ENCODE measurements around the gene EMILIN3.
A peak's percentile ranks its signal among the peaks of the same experiment; 100 is the strongest.

Gene EMILIN3, protein sequence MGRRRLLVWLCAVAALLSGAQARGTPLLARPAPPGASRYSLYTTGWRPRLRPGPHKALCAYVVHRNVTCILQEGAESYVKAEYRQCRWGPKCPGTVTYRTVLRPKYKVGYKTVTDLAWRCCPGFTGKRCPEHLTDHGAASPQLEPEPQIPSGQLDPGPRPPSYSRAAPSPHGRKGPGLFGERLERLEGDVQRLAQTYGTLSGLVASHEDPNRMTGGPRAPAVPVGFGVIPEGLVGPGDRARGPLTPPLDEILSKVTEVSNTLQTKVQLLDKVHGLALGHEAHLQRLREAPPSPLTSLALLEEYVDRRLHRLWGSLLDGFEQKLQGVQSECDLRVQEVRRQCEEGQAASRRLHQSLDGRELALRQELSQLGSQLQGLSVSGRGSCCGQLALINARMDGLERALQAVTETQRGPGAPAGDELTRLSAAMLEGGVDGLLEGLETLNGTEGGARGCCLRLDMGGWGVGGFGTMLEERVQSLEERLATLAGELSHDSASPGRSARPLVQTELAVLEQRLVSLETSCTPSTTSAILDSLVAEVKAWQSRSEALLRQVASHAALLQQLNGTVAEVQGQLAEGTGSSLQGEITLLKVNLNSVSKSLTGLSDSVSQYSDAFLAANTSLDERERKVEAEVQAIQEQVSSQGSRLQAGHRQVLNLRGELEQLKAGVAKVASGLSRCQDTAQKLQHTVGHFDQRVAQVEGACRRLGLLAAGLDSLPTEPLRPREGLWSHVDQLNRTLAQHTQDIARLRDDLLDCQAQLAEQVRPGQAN

DNA sequence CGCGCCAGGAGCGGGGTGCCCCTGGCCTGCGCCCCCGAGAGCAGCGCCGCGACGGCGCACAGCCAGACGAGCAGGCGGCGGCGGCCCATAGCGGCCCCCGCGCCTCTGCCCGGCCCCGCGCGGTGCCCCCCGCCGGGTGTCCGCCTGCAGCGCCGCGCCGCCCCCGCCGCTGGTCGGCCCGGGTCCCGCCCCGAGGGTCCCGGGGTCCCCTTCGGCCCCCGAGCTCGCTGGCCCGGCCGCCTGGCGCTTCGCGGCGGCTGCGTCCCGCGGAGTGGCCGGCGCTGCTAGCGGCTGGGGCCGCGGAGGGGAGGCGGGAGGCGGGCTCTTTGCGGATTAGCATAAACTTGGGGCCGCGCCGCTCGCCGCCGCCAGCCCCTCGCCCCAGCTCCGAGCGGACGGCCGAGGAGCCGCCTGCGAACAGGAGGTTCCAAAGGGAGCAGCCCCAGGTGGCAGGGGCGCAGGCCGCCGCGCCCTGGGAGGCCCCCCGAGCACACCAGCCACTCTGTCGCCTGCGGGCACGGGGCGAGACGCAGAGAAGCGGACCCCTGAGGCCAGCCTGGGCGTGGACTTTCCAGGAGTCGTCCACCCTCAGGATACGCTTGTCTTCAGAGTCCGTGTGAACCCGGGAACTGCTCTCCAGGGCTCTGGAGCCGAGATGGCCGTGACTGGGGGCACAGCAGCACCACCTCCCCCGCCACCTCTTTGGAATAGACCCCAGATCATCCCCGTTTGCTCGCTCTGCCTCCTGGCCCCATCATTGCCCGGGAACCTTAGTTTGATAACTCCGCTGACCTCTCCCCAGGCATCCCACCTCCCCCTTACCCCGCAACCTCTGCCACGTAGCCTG, at the start of gene EMILIN3:
Gene EMILIN3 (minus strand): TSS at position 273 of the 847 bp plus-strand sequence. CDS start 184 bp downstream, at position 89.
- intact Hi-C loops (cut with DNase I): no loop called here
- DNase-seq: no peak

DNA sequence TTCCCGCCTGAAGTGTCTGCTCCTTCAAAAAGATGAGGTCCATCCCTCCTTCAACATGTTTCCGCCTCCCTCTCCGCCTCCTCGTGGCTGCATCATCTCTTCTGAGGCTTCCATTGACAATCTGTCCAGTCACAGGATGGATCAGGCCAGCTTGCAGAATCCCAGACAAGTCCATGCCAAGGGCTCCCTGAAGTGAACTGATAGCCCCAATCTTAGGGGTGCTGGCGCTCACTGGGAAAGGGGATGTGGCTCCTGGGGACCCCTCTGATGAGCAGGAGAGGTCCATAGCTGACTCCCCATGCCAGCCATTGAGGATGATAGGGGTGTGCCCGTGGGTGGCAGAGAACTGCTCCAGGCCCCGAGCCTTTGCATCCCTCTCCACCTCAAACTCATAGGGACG, 48.6 kb upstream of the EMILIN3 start:
- intact Hi-C loops (cut with DNase I): loop anchor here (10.0 kb wide), 1 partner anchor 240 kb away; no protein-coding TSS in a partner anchor
- no peak for DNase-seq

DNA sequence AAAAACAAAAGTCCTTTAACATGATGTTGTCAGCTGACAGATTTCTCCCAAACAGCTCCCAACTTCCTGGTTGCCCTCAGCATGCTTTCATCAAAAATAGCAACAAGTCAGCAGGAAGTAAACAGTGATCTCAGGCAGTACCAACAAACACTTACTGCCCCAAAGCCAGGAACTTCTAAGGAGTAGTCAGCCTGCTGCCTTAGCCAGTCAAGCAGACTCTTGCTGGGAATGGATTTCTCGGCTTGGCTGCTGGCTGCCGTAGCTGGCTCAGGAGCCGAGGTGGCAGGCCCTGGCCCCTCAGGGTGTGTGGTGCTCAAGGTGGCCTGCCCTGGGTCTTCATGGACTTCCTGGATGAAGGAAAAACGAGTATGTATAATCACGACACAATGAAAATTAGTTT, 46.6 kb upstream of the EMILIN3 start:
- intact Hi-C loops (cut with DNase I): loop anchor here (10.0 kb wide), 1 partner anchor 238 kb away; no protein-coding TSS in a partner anchor
- no peak for DNase-seq

DNA sequence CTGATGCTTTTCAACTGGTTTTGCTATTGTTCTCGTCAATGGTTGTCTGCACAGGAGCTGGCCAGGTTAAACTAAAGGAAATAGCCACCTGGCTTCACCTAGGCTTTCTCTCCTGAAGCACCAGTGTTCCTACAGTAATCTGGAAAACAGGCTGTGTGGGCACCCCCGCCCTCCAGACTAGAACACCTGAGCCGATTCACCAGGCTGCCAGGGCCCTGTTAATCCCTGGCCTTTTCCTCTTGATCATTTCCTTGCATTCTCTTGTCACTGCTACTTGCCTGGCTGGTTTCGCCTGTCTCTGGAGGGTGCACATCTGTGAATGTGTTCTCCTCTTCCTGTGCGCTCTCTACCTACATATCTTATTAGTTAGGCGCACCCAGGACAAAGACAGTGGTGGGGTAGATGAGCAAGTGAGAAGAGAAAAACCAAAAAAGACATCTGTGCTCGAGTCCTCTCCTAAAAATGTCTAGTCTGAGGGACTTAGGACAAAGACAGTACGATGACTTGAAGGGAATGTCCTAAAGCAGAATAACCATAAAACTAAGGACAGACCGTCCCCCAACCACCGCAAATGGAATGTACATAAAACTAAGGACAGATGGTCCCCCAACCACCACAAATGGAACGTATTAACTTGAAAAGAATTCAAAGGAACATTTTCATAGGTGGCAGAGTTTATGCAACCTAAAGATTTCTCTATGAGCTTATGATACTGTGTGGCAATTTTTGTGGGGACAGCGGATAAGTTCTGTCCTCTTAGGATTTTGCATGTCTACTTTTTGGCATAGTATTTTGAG, 45.9 kb upstream of the EMILIN3 start:
- no peak for DNase-seq
- intact Hi-C loops (cut with DNase I): loop anchor here (10.0 kb wide), 1 partner anchor 238 kb away; no protein-coding TSS in a partner anchor

DNA sequence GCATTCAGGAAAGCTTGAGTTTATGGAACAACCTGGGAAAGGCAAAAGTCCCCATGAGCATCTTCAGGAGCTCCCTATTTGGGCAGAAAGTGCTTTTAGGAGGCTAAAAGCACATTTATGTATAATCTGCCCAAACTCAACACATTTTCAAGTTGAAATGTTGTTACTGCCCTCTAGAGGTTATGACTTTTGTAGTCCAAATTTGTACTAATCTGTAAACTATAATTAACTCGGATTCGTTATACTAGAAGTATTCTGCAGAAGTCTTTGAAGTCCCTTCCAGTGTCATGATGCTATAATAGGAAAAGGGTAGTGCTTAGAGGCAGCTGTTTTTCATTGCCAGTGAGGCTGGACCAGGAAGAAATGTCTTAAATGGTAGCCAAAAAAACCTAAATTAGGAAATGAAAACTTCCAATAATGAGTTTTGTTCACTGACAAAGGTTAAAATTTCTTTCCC, 44.8 kb upstream of the EMILIN3 start:
- intact Hi-C loops (cut with DNase I): loop anchor here (10.0 kb wide), 1 partner anchor 237 kb away; no protein-coding TSS in a partner anchor
- no peak for DNase-seq

DNA sequence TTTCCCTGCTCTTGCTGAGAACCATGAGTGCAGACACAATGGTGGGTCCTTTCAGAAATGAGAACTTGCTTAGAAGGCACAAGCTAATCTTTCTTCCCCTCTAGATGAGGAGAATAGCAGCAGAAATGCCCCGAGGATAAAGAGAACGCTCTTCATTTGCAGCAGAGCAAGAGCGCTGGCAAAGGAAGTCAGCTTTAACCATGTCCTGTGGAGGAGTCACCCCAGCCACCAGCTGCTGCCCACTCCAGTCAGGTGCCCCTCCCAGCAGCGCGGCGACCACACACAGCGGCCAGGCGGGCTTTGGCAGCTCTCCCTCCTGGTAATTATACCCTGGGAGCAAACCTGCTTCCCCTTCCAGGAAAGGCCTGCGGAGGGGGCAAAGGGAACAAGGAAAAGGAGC, 42.4 kb upstream of the EMILIN3 start:
- DNase-seq: peak in 28 of 42 donors; percentile 20 to 75 (median 46)
- intact Hi-C loops (cut with DNase I): no loop called here

DNA sequence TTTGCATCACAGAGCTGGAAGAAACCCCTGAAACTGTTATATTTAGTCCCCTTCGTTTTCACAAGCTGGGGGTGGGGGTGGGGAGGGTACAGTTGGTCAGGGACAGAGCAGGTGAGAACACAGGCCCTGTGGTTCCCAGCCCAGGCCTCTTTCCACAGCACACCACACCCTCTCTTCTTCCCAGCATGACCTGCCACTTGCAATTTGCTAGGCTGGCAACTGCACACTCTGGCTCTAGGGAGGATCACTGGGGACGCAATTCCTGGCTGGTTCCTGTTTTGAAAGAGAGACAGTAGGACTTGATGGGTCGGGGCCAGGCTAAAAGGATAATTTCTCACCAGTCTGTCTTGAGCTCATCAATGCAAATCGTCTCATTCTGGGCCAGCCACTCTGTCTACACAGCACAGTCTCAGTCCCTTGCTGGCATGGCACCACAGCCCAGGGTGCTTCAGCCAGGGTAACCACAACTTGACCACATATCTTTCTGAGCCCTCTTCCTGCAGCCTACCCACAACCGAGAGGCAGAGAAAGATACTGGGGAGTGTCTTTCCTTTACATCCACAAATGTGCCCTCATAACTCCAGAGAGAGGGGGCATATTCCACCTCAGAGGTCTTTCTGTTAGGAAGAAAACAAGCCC, 41.7 kb upstream of the EMILIN3 start:
- no peak for DNase-seq
- intact Hi-C loops (cut with DNase I): no loop called here

DNA sequence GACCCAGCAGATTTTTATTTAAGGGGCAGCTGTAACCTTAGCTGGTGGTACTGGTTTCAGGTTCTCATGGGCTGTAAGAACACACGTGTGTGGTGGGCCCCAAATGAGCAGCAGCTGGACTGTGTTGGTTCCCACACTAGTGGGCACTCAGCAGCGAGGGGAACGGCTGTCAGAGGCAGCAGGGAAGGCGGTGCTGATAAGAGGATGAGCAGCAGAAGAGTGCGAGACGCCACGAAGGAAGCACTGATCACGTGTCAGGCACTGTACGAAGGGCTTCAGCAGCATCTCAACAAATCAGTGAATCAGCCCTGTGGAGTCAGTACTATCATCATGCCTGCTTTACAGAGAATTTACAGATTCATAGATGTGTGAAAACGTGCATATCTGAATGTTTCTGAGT, 41.0 kb upstream of the EMILIN3 start:
- DNase-seq: peak in 12 of 42 donors; percentile 20 to 59 (median 38)
- intact Hi-C loops (cut with DNase I): no loop called here

DNA sequence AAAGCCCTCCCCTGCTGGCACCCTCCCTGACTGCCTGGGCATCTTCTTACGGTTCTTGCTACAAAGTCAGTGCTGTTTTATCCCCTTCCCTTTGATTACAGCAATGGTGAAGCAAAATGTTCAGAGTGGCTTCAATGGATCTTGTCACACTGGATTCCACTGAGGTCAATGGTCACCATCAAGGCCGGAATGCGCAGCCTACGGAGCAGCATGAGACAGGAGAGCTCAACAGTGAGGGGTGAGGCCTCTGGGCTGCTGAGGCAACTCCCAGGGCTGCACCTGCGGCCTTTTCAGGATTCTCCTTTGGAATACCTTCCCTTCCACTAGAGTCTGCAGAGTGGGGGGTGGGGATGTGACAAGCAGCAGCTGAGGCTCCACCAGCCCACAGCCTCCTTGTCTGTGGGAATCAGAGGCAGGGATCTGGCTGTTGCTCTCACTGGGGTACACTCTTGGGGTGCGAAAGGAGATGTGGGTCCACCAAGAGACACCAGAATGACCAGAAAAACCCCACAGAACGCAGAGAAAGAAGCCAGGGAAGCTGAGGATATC, 40.4 kb upstream of the EMILIN3 start:
- intact Hi-C loops (cut with DNase I): no loop called here
- DNase-seq: peak in 13 of 42 donors; percentile 15 to 72 (median 40)

DNA sequence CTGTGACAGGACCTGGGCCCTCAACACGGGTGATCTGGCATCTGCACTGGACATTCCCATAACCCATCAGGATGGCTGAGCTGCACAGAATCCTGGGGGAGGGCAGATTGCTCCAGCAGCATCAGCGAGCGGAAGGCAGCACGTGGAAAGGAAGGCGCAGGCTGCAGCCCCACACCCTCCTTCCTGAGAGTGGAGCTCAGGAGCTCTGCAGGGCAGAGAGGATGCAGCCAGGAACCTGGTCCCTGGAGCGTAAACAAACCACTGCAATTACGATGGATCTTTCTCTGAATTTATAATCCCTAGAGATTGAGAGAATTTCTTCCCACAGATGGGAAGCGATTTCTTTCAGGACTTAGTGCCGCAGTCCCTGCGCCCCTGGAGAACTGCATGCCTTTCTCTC, 39.7 kb upstream of the EMILIN3 start:
- peak in 10 of 42 donors; percentile 31 to 65 (median 46) for DNase-seq
- intact Hi-C loops (cut with DNase I): no loop called here

DNA sequence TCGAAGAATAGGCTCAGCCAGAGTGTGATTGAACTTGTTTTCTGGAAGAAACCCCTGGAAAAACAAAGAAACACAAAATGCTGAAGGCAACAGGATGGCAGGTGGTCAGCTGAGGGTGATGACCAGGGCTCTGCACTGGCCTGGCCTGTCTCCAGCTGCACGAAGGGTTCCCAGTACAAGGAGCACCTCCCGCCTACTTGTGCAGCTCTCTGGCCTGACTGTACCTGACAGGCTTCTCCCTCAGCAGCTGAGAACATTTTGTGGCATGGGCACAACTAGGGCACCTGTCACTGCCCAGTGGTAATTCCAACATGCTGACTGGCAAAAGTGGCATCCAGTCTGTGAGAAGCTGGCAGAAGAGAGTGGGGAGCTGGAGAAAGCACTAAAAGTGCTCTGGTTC, 38.8 kb upstream of the EMILIN3 start:
- intact Hi-C loops (cut with DNase I): no loop called here

DNA sequence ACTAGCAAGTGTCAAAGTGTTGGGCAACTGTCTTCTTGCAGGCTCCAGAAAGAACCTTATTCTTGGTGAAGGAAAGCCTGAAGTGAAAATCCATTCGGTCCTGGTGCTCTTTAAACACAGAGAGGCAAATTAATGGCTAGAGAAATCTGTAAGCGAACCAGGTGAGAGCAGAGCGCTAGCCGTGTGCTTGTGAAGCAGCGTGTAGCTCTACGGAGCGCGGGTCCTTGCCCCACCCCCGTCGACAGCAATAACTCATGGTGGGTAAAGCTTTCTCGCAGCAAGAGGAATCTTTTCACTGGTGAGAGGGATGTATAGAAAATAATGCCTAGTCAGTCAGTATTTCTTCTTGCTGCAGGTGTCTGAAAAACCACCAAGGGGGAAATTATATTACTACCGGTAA, 37.0 kb upstream of the EMILIN3 start:
- intact Hi-C loops (cut with DNase I): no loop called here
- DNase-seq: no peak

More for the DNA sequence above, 38.8 kb upstream of the EMILIN3 start:
- DNase-seq: no peak

DNA sequence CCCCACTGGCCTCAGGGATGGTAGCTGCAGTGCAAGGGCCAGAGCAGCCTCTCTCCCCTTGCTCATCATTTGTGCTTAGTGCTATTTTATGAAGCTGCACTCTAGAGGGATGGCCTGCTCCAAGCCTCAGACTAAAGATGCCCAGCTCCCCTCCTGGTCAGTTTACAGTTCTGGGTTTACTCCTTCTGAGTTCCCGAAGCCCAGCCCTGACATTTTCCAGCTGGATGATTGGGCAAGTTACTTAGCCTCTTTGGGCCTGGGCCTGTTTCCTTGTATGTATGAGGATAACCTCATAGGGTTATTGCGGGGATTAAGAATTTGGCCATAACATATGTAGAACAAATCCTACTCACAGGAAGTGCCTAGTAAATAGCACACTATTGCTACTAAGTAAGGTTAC, 31.8 kb upstream of the EMILIN3 start:
- no peak for DNase-seq
- intact Hi-C loops (cut with DNase I): no loop called here

DNA sequence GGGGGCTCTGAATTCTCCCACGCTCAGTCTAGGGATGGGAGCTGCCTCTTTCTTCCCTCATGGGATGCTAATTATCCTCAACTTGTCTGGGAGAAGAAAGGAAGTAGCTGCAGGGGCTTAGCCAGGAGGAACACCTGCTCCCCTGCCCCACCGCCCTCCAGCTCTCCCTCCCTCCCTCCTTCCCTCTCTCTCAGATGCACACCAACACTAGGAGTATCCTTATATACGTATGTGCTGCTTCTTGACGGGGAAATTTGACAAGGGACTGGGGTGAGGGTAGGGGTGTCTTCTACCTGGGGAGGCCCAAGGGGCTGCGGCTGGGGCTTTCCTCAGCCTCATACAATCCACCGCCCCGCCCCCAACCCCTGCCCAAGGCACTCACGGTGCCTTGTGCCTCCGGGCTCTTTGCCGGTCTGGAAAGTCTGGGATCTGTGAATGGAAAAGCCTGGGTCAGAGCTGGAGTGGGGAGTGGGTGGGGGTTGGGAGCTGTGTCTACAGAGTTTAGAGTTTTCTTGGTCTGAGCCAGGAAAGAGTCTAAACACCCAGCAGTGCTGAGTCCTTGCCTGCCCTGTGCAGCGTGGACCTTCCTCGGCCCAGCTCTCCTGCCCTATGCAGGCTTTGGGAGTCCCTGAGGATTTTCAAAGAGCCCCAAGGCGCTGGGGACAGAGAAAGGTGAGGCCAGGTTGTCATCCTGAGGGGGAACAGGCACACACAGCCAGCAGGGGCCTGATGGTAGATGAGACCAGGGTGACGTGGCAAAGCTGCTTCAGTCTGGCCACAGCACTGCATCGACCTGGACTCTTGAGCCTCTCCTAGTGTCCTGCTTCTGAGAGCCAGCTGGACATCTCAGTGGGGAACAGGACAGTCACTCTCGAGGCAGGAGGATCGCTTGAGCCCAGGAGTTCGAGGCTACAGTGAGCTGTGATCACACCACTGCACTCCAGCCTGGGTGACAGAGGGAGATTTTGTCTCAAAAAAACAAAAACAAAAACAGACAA, 29.3 kb upstream of the EMILIN3 start:
- peak in 1 of 42 donors; percentile 11 for DNase-seq
- intact Hi-C loops (cut with DNase I): no loop called here

DNA sequence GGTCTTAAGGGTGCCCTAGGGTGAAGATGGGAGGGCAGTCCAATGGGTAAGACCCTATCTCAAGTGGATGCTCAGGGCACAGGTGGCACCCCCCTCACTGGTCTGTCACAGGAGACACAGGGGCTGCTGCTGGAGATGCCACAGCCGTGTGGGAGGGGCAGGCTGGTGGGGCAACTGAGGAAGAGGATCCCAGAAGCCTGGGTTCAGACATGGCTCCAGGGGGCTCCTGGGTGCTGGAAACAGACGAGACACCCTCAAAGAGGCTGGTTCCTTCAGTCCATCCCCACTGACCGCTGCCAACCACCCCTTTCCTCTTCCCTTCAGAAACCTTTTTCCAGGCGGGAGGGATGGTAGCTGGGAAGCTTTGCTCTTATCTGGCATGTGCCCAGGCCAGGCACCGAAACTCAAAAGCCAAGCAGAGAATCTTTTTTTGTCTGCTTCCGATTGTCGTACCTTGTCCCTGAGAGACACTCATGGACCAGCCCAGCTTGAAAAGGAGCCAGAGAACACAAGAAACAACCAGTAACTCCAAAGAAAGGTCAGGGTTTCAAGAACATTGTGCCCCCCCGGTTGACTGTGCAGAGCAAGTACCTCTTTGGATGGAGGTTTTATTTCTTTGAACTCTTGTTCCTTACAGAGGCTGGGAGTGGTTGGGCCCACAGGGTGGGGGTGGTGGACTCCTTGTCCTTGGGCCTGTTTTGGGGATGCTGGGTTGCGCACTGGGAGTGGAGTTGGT, 28.5 kb upstream of the EMILIN3 start:
- no peak for DNase-seq
- intact Hi-C loops (cut with DNase I): no loop called here

DNA sequence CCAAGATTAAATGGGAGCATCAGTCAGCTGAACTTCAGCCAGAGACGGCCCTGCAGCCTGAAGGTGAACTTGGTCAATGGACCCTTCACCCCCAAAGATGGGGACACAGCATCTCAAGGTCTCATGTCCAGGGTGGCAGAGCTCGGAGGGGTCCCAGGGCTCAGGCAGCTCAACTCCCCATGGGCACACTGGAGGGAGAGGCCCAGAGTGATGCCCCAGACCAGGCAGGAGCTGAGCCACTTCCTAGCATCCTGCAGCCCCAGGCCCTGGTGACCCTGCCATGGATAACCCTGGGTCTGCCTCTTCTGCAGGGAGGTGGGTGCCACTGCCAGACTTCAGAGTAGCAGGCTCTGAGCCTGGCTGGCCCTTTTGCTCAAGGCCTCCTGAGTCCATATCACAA, 27.5 kb upstream of the EMILIN3 start:
- DNase-seq: no peak
- intact Hi-C loops (cut with DNase I): no loop called here
